Calu3 (cell line): ENCODE data around the gene MCOLN2. TPM values are rescaled to one million over a fixed set of nuclear protein-coding genes. Genes with fewer than 3 reads are reported as not detected.
A peak's percentile ranks its signal among the peaks of the same experiment; 100 is the strongest.

Experiments
- BruUV-seq: library from RNA; stranded (reverse); fragments of 400-500 nt; replicated peaks from 2 replicates; lab custom pipeline; 2021; lab: Mats Ljungman, UMichigan
- CTCF ChIA-PET: fragments of 300-600 bp; sonication (Branson Sonifier 250); formaldehyde crosslinking; loops from one replicate; lab custom pipeline; 2022; ENCODE audit warnings: antibody characterized with exemption; lab: Charles Lee
- DNase-seq: peaks from one replicate; pipeline ENCODE4 v3.0.0; 2022
- H3K27ac Mint-ChIP-seq: one replicate; pipeline ENCODE4 v1.8.0; 2022; ENCODE audit warnings: mixed read lengths; ENCODE audit not compliant: unreplicated experiment
- H3K27me3 Mint-ChIP-seq: one replicate; pipeline ENCODE4 v1.8.0; 2022; ENCODE audit warnings: mixed read lengths; ENCODE audit not compliant: unreplicated experiment
- H3K36me3 Mint-ChIP-seq: one replicate; pipeline ENCODE4 v1.8.0; 2022; ENCODE audit warnings: mild to moderate bottlenecking, moderate library complexity, mixed read lengths; ENCODE audit not compliant: insufficient read depth, unreplicated experiment
- H3K4me1 Mint-ChIP-seq: one replicate; pipeline ENCODE4 v1.8.0; 2022; ENCODE audit warnings: mild to moderate bottlenecking, low read depth, mixed read lengths; ENCODE audit not compliant: unreplicated experiment
- H3K4me3 Mint-ChIP-seq: one replicate; pipeline ENCODE4 v1.8.0; 2022; ENCODE audit warnings: mild to moderate bottlenecking, low read depth, moderate library complexity, mixed read lengths; ENCODE audit not compliant: unreplicated experiment
- H3K9me3 Mint-ChIP-seq: one replicate; pipeline ENCODE4 v1.8.0; 2022; ENCODE audit warnings: low read depth, mixed read lengths; ENCODE audit not compliant: unreplicated experiment
- CTCF ChIP-seq: fragments of 200-600 bp; IDR thresholded peaks from one replicate; pipeline ENCODE4 v1.8.0; 2022; ENCODE audit warnings: antibody characterized with exemption; ENCODE audit not compliant: unreplicated experiment
- intact Hi-C: fragments of 100-400 bp; cut with micrococcal nuclease; formaldehyde crosslinking; loops from one replicate; pipeline ENCODE4 v1.10.0; 2022; ENCODE audit not compliant: unreplicated experiment
- total RNA-seq: library from RNA; stranded (reverse); gene quantifications from 2 replicates; pipeline ENCODE4 v1.2.3, GENCODE V29; 2022

The MCOLN2 gene
- total RNA-seq, 1 experiment from 2014 or later = 12.2 TPM

- Mint-ChIP-seq H3K27me3 (no peaks in the 10 kb centered on the region), H3K4me3 (no peak overlapping the region), H3K36me3 (no peaks in the 10 kb centered on the region), H3K4me1 (peaks cover 11% of the 10 kb centered on the region), H3K9me3 (peaks cover 3% of the 10 kb centered on the region), H3K27ac (no peak overlapping the region)
- BruUV-seq = no TSS peak
- DNase-seq = peak; percentile 3
- CTCF ChIA-PET = no interaction called here
- no peak for TF ChIP-seq CTCF
- intact Hi-C loops = loop anchor here (5.0 kb wide), 1 partner anchor 51 kb away; no protein-coding TSS in a partner anchor
Measured at GRCh38 chr1:84883286-84883685, 113.6 kb downstream of the MCOLN2 start.

DNA sequence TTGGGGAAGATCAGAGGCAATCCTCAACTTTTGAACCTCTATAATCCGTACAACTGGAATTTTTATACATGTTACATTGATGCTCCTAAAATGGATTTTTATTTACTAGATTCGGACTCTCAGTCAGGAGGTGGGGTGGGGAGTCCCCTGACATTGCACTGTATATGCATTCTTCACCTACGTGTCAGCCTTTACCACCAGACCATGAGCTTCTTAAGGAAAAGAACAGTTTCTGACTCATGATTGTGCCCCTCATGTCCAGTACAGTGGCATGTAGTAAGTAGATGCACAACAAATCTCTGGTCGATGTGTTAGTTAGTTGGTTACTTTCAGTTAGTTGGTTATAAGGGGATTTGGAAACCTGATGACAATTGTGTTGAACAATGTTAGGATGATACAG lies 119.3 kb downstream of the MCOLN2 start:
- Mint-ChIP-seq H3K4me3 (no peak overlapping the region), H3K36me3 (no peaks in the 10 kb centered on the region), H3K27ac (no peak overlapping the region), H3K4me1 (no peaks in the 10 kb centered on the region), H3K9me3 (peaks cover 3% of the 10 kb centered on the region), H3K27me3 (no peaks in the 10 kb centered on the region)
- DNase-seq = no peak
- no TSS peak for BruUV-seq
- intact Hi-C loops = no loop called here
- CTCF ChIA-PET = no interaction called here
- TF ChIP-seq CTCF = no peak

GRCh38 chr1:84876353-84876752 lies 120.6 kb downstream of the MCOLN2 start:
- CTCF ChIA-PET = no interaction called here
- H3K9me3 Mint-ChIP-seq = peaks cover under 1% of the 10 kb centered on the region
- BruUV-seq = no TSS peak
- no peak for DNase-seq
- TF ChIP-seq CTCF = no peak
- no peak overlapping the region for H3K27ac Mint-ChIP-seq
- no peaks in the 10 kb centered on the region for H3K4me1 Mint-ChIP-seq
- no peaks in the 10 kb centered on the region for H3K27me3 Mint-ChIP-seq
- H3K36me3 Mint-ChIP-seq = no peaks in the 10 kb centered on the region
- intact Hi-C loops = no loop called here
- H3K4me3 Mint-ChIP-seq = no peak overlapping the region

Other genes with a start within 250 kb of the MCOLN2 start
- 13.2 and 14.0 TPM in 2 replicates for gene LPAR3, start 103.9 kb downstream of the MCOLN2 start, total RNA-seq
- gene MCOLN3, start 51.4 kb upstream of the MCOLN2 start, total RNA-seq = 12.4 and 14.1 TPM in 2 replicates
- 8.3 and 10.4 TPM in 2 replicates for gene SYDE2, start 203.9 kb upstream of the MCOLN2 start, total RNA-seq